MM.1S (cell line): Measurements from ENCODE around the gene PCDHGB2.
A peak's percentile ranks its signal among the peaks of the same experiment; 100 is the strongest.
"Not testable (repeated sequence)": the region's sequence is repeated elsewhere in the genome, so short reads cannot be mapped to it uniquely, and the experiment has no call there.

Experiments used
- DNase-seq: peaks from one replicate; pipeline ENCODE4 v3.0.0-alpha.2; 2015
- H2AFZ ChIP-seq: fragments of 300-600 bp; sonication (generic); 2 replicates; pipeline ENCODE4 v1.6.0; 2016; ENCODE audit warnings: antibody characterized with exemption, low read length
- H3F3A ChIP-seq: fragments of 300-600 bp; sonication (generic); 2 replicates; pipeline ENCODE4 v1.6.1; 2016; ENCODE audit warnings: mild to moderate bottlenecking, antibody characterized with exemption, low read length, moderate library complexity, mixed read lengths; ENCODE audit not compliant: insufficient read depth
- H3K27ac ChIP-seq: fragments of 300-600 bp; sonication (generic); 2 replicates; pipeline ENCODE4 v1.5.1; 2016; ENCODE audit warnings: mild to moderate bottlenecking, low read length
- H3K27me3 ChIP-seq: fragments of 300-600 bp; sonication (generic); replicated peaks from 2 replicates; pipeline ENCODE4 v1.6.0; 2016; ENCODE audit warnings: low read length; ENCODE audit not compliant: insufficient read depth
- H3K36me3 ChIP-seq: fragments of 300-600 bp; sonication (generic); replicated peaks from 2 replicates; pipeline ENCODE4 v1.6.1; 2016; ENCODE audit warnings: mild to moderate bottlenecking, low read length, mixed read lengths; ENCODE audit not compliant: insufficient read depth
- H3K4me1 ChIP-seq: fragments of 300-600 bp; sonication (generic); 2 replicates; pipeline ENCODE4 v1.6.1; 2016; ENCODE audit warnings: low read length, mixed read lengths
- H3K4me2 ChIP-seq: fragments of 300-600 bp; sonication (generic); 2 replicates; pipeline ENCODE4 v1.6.0; 2016; ENCODE audit warnings: low read depth, low read length
- H3K4me3 ChIP-seq: fragments of 300-600 bp; sonication (generic); 2 replicates; pipeline ENCODE4 v1.5.1; 2016; ENCODE audit warnings: low read length, mixed read lengths
- H3K79me2 ChIP-seq: fragments of 300-600 bp; sonication (generic); 2 replicates; pipeline ENCODE4 v1.6.1; 2016; ENCODE audit warnings: mixed run types, low read length, mixed read lengths
- H3K9ac ChIP-seq: fragments of 300-600 bp; sonication (generic); 2 replicates; pipeline ENCODE4 v1.6.1; 2016; ENCODE audit warnings: low read length, mixed read lengths
- H3K9me2 ChIP-seq: fragments of 300-600 bp; sonication (generic); replicated peaks from 2 replicates; pipeline ENCODE4 v1.6.1; 2016; ENCODE audit warnings: mild to moderate bottlenecking, low read length, mixed read lengths; ENCODE audit not compliant: insufficient read depth
- H3K9me3 ChIP-seq: fragments of 300-600 bp; sonication (generic); replicated peaks from 2 replicates; pipeline ENCODE4 v1.6.1; 2016; ENCODE audit warnings: mild to moderate bottlenecking, low read length, mixed read lengths; ENCODE audit not compliant: insufficient read depth
- H4K20me1 ChIP-seq: fragments of 300-600 bp; sonication (generic); 2 replicates; pipeline ENCODE4 v1.6.1; 2016; ENCODE audit warnings: mild to moderate bottlenecking, low read length, moderate library complexity, mixed read lengths; ENCODE audit not compliant: insufficient read depth
- CTCF ChIP-seq: fragments of 300-600 bp; sonication (generic); IDR thresholded peaks from 2 replicates; pipeline ENCODE4 v1.5.1; 2016; ENCODE audit warnings: antibody characterized with exemption, low read length, mixed read lengths
- EZH2 ChIP-seq: fragments of 300-600 bp; sonication (generic); optimal IDR thresholded peaks from 2 replicates; pipeline ENCODE3; 2017; ENCODE audit warnings: low read depth, mild to moderate bottlenecking, antibody characterized with exemption, low read length, mixed read lengths
- EZH2phosphoT487 ChIP-seq: fragments of 300-600 bp; sonication (generic); IDR thresholded peaks from 2 replicates; pipeline ENCODE4 v1.6.1; 2018; ENCODE audit warnings: antibody characterized with exemption, low read length

Gene PCDHGB2

GRCh38 chr5:141393267-141393666 lies 33.5 kb downstream of the PCDHGB2 start:
- no peak for TF ChIP-seq EZH2phosphoT487
- no peak for TF ChIP-seq CTCF
- TF ChIP-seq EZH2, result no peak
- H3K79me2 ChIP-seq, result no peaks in the 10 kb centered on the region
- H3K36me3 ChIP-seq, result no peaks in the 10 kb centered on the region
- H3K4me3 ChIP-seq, result no peak overlapping the region
- H3K27me3 ChIP-seq, result 0 out of 2 replicates have a peak, but pooled peaks cover 5% of the 10 kb centered on the region
- no peak for DNase-seq
- H3K4me1 ChIP-seq, result no peaks in the 10 kb centered on the region
- no peak overlapping the region for H3K9ac ChIP-seq
- H3K4me2 ChIP-seq, result no peak overlapping the region
- H2AFZ ChIP-seq, result no peak overlapping the region
- no peak overlapping the region for H3K27ac ChIP-seq
- no peaks in the 10 kb centered on the region for H3K9me2 ChIP-seq
- H4K20me1 ChIP-seq, result no peaks in the 10 kb centered on the region
- H3K9me3 ChIP-seq, result no peaks in the 10 kb centered on the region
- H3F3A ChIP-seq, result no peaks in the 10 kb centered on the region

- H3K9ac ChIP-seq, H3K4me3 ChIP-seq, H3K4me2 ChIP-seq, H2AFZ ChIP-seq, H3K27me3 ChIP-seq, DNase-seq, H3K36me3 ChIP-seq, H3K27ac ChIP-seq, H4K20me1 ChIP-seq, H3F3A ChIP-seq, H3K9me3 ChIP-seq, H3K9me2 ChIP-seq, H3K4me1 ChIP-seq, H3K79me2 ChIP-seq: not testable (repeated sequence)
These were observed 34.8 kb downstream of the PCDHGB2 start for GRCh38 chr5:141394401-141395187.

- H3K9ac ChIP-seq, H3K9me3 ChIP-seq, H3K27me3 ChIP-seq, H3K4me2 ChIP-seq, H4K20me1 ChIP-seq, H3F3A ChIP-seq, H3K9me2 ChIP-seq, H2AFZ ChIP-seq, H3K4me3 ChIP-seq, H3K36me3 ChIP-seq, H3K27ac ChIP-seq, H3K79me2 ChIP-seq, H3K4me1 ChIP-seq: not testable (repeated sequence)
- TF ChIP-seq CTCF, result peak; percentile 49
- peak; percentile 48 for DNase-seq
These were observed 38.2 kb downstream of the PCDHGB2 start, which contains the start of gene PCDHGB5 for GRCh38 chr5:141397756-141398551. Gene PCDHGB5, plus strand, starts transcription at chr5:141397947. Its CDS starts 181 bp downstream, at chr5:141398128.

- Histone ChIP-seq H3K36me3 (no peaks in the 10 kb centered on the region), H3K79me2 (no peaks in the 10 kb centered on the region), H3K9ac (no peak overlapping the region), H3K27ac (no peak overlapping the region), H3K9me2 (no peaks in the 10 kb centered on the region), H3K4me3 (no peak overlapping the region), H2AFZ (no peak overlapping the region), H3K9me3 (no peaks in the 10 kb centered on the region), H3F3A (no peaks in the 10 kb centered on the region), H4K20me1 (no peaks in the 10 kb centered on the region), H3K27me3 (peaks cover 10% of the 10 kb centered on the region; the same call in 1 of the 2 replicates), H3K4me1 (no peaks in the 10 kb centered on the region), H3K4me2 (no peak overlapping the region)
- DNase-seq, result no peak
- no peak for TF ChIP-seq CTCF
- no peak for TF ChIP-seq EZH2phosphoT487
- no peak for TF ChIP-seq EZH2
These were observed 38.8 kb downstream of the PCDHGB2 start for GRCh38 chr5:141398608-141399007.
